NOMO-1 (cell line): ENCODE data around the gene HOXA5.
A peak's percentile ranks its signal among the peaks of the same experiment; 100 is the strongest.

Experiments used
- DNase-seq, 2 experiments: peaks; one replicate each; lab custom pipeline; 2025; ENCODE audit not compliant: unreplicated experiment in 2 of 2; lab: John Stamatoyannopoulos, UW

Gene HOXA5

GRCh38 chr7:27099453-27100370, 43.8 kb downstream of the HOXA5 start:
- DNase-seq: no peak

GRCh38 chr7:27098578-27099451, 44.7 kb downstream of the HOXA5 start:
- DNase-seq: no peak

- DNase-seq: no peak
Measured at GRCh38 chr7:27097686-27098577, 45.5 kb downstream of the HOXA5 start.

GRCh38 chr7:27096768-27097514, 46.5 kb downstream of the HOXA5 start:
- peak; percentile 30 to 42 for DNase-seq

GRCh38 chr7:27095897-27096767, 47.3 kb downstream of the HOXA5 start, which contains the start of gene HOXA1:
TSS of gene HOXA1 (minus strand) at chr7:27096000. CDS start at chr7:27095912, 88 bp downstream.
- DNase-seq: peak; percentile 91 to 95

- peak; percentile 26 to 29 for DNase-seq
Measured at GRCh38 chr7:27095050-27095896, 48.2 kb downstream of the HOXA5 start.

- DNase-seq: no peak
Measured at GRCh38 chr7:27094304-27095049, 49.0 kb downstream of the HOXA5 start.

- DNase-seq: no peak
Measured at GRCh38 chr7:27093184-27093895, 50.1 kb downstream of the HOXA5 start.

GRCh38 chr7:27092819-27093110, 50.7 kb downstream of the HOXA5 start:
- DNase-seq: no peak

GRCh38 chr7:27091941-27092818, 51.3 kb downstream of the HOXA5 start:
- no peak for DNase-seq

- no peak for DNase-seq
Measured at GRCh38 chr7:27091105-27091504, 52.4 kb downstream of the HOXA5 start.
